Measurements from ENCODE around the gene LGR6.
"Not testable (repeated sequence)": the region's sequence is repeated elsewhere in the genome, so short reads cannot be mapped to it uniquely, and the experiment has no call there.

Gene LGR6, protein sequence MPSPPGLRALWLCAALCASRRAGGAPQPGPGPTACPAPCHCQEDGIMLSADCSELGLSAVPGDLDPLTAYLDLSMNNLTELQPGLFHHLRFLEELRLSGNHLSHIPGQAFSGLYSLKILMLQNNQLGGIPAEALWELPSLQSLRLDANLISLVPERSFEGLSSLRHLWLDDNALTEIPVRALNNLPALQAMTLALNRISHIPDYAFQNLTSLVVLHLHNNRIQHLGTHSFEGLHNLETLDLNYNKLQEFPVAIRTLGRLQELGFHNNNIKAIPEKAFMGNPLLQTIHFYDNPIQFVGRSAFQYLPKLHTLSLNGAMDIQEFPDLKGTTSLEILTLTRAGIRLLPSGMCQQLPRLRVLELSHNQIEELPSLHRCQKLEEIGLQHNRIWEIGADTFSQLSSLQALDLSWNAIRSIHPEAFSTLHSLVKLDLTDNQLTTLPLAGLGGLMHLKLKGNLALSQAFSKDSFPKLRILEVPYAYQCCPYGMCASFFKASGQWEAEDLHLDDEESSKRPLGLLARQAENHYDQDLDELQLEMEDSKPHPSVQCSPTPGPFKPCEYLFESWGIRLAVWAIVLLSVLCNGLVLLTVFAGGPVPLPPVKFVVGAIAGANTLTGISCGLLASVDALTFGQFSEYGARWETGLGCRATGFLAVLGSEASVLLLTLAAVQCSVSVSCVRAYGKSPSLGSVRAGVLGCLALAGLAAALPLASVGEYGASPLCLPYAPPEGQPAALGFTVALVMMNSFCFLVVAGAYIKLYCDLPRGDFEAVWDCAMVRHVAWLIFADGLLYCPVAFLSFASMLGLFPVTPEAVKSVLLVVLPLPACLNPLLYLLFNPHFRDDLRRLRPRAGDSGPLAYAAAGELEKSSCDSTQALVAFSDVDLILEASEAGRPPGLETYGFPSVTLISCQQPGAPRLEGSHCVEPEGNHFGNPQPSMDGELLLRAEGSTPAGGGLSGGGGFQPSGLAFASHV

GRCh38 chr1:202193614-202194327 lies at the start of gene LGR6:
LGR6 (plus strand) TSS chr1:202193799; CDS start chr1:202193990, 191 bp downstream.
- no peak for DNase-seq

- DNase-seq: peak; percentile 77 to 82
These were observed 49.1 kb upstream of the LGR6 start, which contains the start of gene ARL8A for GRCh38 chr1:202144402-202145067. ARL8A (minus strand) TSS chr1:202144737; CDS start chr1:202144572, 165 bp downstream.

DNA sequence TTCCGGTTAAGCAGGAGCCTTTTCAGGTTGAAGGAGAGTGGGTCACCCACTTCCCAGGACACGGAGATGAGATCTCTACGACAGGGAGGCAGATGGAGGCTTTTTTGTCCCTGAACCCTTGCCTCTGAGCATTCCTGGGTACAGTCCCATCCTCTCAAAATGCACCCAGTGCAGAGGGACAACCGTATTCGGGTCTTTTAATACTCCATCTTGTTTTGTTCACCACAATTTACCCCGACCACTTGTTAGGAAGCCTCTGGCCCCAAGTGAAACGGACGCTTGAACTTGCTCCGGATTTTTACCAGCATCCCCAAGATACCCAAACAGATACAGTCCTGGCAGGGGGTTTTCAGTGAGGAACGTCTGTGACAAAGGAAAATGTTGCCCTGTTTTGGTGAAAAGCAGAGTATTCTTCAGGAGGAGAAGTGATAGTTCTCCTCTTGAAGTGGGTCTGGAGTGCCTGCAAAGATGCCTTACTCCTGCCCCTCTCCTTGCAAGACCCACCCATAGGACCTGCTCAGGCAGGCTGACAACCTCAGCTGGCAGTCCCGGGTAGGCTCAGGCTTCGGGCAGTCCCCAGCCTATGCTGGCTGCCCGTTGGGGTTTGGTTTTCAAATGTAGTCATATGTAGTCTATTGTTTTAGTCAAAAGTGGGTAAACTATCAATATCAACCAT lies 48.4 kb upstream of the LGR6 start:
- peak; percentile 62 to 73 for DNase-seq

DNA sequence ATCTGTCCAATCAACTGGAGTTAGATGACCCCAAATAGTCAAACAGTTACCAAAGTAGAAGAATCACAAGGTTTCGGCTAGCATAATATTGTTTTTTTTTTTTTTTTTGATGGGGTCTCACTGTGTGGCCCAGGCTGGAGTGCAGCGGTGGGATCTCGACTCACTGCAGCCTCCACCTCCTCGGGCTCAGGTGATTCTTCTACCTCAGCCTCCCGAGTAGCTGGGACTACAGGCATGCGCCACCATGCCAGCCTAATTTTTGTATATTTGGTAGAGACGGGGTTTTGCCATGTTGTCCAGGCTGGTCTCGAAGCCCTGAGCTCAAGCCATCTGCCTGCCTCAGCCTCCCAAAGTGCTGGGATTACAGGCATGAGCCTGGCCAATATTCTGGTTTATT lies 47.9 kb upstream of the LGR6 start:
- not testable (repeated sequence) for DNase-seq

GRCh38 chr1:202146279-202146678 lies 47.3 kb upstream of the LGR6 start:
- DNase-seq: no peak

GRCh38 chr1:202146993-202147392 lies 46.6 kb upstream of the LGR6 start:
- DNase-seq: no peak

GRCh38 chr1:202148391-202148790 lies 45.2 kb upstream of the LGR6 start:
- no peak for DNase-seq

GRCh38 chr1:202149566-202149965 lies 44.0 kb upstream of the LGR6 start:
- DNase-seq: no peak

DNA sequence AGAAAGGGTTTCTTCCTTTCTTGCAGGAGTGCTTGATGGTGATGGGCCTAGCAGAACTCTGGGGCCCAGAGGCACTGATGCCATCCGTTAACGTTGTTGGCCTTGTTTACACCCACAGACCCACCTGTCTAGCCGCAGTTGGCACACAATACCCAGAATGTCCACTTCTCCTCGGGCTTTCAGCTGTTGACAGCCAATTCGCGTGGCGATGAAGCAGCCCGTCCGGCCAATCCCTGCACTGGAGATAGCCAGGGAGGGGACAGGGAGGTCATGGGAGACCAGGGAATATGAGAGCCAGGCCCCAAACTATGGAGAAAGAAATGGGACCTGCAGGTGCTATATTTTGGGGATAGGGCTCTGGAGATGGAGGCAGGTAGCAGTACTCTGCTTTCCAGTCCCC lies 43.4 kb upstream of the LGR6 start:
- no peak for DNase-seq

DNA sequence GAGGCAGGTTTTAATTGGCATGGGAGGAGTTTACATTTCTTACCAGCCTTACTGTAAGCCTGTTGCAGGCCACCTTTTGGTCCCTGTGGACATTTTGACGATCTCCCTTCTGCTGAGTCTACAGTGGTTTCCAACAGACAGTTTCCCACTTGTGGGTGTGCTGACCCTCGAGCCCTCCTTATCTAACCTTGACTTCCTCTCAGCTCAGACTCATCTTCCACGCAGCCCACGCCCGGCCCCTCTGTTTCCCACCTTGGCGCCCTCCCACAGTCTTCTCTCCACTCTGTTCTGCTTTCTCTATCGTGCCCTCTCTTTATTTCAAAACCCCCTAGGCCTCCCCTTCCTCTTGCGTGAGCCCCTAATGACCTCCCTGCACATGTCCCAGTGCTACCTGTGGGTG lies 43.0 kb upstream of the LGR6 start:
- no peak for DNase-seq

DNA sequence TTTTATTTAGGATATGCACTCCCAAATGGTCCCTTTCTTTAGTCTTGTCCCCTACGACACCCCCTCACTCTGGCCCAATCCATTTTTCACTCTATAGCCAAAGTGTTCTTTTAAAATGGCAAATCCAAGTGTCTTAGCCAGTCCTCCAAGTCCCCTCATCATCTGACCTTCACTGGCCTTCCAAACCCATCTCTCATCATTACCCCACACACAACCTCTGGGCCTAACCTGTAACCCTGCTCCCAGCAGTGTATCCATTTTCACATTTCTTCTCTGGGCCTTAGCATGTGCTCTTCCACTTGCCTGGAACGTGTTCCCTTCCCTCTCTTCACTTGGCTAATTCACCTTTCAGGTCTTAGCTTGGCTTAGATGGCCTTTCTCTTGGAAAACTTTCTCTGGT lies 42.6 kb upstream of the LGR6 start:
- DNase-seq: no peak

GRCh38 chr1:202152399-202152798 lies 41.2 kb upstream of the LGR6 start:
- no peak for DNase-seq

DNA sequence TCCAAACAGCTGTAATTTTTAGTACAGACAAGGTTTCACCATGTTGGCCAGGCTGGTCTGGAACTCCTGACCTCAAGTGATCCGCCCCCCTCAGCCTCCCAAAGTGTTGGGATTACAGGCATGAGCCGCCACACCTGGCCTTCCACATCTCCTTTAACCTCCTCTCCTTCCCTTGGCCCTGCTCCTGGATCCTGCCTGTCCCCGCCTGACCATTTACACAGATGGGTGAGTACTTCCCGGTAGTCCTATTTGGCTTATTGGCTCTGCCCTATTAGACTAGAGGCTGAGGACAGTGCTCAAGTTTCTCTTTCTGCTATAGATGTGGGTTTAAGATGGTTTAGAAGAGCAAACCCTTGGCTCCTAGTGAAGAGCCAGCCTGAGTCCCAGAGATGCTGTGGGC lies 40.3 kb upstream of the LGR6 start:
- no peak for DNase-seq

- no peak for DNase-seq
These were observed 39.3 kb upstream of the LGR6 start for GRCh38 chr1:202154148-202154765.

- DNase-seq: peak; percentile 56 to 66
These were observed 38.7 kb upstream of the LGR6 start for GRCh38 chr1:202154766-202155477.

DNA sequence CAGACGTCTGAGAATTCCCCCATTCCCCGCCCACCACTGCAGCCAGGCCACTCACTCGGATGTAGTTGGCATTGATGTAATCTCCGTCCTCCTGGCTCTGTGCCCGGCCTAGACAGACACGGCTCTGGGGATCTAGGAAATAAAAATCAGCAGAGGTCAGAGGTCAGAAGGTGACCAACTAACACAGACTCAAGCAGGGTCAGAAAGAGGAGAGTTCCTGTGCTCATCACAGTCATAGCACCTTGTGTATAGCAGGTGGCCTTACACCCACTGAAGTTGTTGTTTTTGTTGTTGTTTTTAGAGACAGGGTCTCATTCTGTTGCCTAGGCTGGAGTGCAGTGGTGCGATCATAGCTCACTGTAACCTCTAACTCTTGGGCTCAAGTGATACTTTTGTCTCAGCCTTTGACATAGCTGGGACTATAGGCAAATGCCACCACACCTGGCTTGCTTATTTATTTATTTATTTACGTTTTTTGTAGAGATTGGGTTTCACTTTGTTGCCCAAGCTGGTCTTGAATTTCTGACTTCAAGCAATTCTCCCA lies 38.0 kb upstream of the LGR6 start:
- no peak for DNase-seq

- no peak for DNase-seq
These were observed 37.0 kb upstream of the LGR6 start for GRCh38 chr1:202156590-202156989.

- no peak for DNase-seq
These were observed 35.7 kb upstream of the LGR6 start for GRCh38 chr1:202157945-202158344.

GRCh38 chr1:202158810-202159533 lies 34.6 kb upstream of the LGR6 start:
- DNase-seq: peak; percentile 67 to 69
